ENCODE measurements around the gene RIN3.

Gene RIN3

DNA sequence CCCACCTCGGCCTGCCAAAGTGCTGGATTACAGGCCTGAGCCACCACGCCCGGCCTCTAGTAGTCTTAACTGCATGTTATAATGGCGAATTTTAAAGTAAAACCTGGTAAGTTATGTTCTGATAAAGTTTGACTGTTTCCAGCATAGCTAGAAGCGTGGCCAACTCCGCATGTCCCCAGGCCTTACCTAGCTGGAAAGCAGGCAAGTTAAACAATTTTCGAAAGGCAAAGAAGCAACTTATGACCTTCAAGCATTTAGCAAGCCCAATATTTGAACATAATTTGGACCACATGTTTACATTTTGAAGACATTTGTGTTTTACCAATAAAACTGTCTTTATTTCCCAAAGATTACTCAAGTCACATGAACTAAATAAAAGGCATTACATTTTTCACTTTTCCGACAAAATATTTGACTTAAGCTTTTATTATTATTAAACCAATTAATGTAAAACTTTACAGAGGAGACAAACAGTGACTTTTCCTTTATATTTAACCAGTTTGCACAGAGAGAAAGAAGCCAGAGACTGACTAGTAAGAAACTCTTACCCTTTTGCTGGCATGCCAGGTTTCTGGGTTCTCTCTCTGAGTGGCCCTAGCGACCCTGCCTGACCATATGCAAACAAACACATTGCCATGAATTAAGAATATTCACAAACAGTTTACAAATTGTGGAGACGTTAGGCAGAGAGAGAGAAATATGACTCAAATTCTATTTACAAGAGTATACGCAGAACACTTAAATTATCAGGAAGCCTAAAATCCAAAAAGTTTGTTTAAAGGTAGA, 106.3 kb downstream of the RIN3 start:
- TF ChIP-seq L3MBTL2 (conservative IDR thresholded peaks at IDR 0.05), result no peak
- TF ChIP-seq HDGF (IDR thresholded peaks at IDR 0.05; ENCODE audit: borderline replicate concordance), result no peak
- TF ChIP-seq FOXK2 (IDR thresholded peaks at IDR 0.05), result no peak
- TF ChIP-seq SUZ12 (IDR thresholded peaks at IDR 0.05), result no peak
- TF ChIP-seq ARNT (IDR thresholded peaks at IDR 0.05), result no peak
- TF ChIP-seq LEF1 (IDR thresholded peaks at IDR 0.05; ENCODE audit: borderline replicate concordance), result no peak
- ChIA-PET POLR2A (no interaction called here), CTCF (interaction anchor here (1.0 kb wide), 1 partner anchor 67 kb away, joined by 3 read pairs; no protein-coding TSS in a partner anchor)
- DNase-seq (ENCODE audit: extremely low spot score), result no peak

DNA sequence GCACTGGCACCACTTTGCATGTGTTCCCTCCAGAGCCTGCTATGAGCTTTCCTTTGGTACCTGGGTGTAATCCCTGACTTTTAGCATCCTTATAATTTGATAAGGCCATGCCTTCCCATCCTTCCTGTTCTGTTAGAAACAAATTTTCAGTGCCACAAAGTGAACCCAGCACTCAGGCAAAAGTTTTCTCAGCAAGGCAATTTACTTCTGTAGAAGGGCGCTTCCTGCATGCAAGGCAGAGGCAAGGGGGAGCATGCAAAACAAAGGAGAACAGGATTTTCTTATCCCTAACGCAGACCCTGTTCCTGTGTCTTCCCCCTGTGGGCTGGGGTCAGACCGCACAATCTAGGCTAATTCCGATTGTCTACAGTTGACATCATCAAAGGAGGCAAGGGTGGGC, 108.7 kb downstream of the RIN3 start:
- POLR2A ChIA-PET, result no interaction called here
- DNase-seq (ENCODE audit: extremely low spot score), result no peak
- CTCF ChIA-PET, result no interaction called here
- TF ChIP-seq ZNF384 (IDR thresholded peaks at IDR 0.05) (no peak), TARDBP (IDR thresholded peaks at IDR 0.05) (no peak), FOXK2 (IDR thresholded peaks at IDR 0.05) (no peak), BHLHE40 (IDR thresholded peaks at IDR 0.05; ENCODE audit: borderline replicate concordance) (no peak), ELF4 (IDR thresholded peaks at IDR 0.05) (no peak), FOXA1 (IDR thresholded peaks at IDR 0.05) (no peak), LEF1 (IDR thresholded peaks at IDR 0.05; ENCODE audit: borderline replicate concordance) (no peak)
- TF ChIP-seq, protein P1, sequence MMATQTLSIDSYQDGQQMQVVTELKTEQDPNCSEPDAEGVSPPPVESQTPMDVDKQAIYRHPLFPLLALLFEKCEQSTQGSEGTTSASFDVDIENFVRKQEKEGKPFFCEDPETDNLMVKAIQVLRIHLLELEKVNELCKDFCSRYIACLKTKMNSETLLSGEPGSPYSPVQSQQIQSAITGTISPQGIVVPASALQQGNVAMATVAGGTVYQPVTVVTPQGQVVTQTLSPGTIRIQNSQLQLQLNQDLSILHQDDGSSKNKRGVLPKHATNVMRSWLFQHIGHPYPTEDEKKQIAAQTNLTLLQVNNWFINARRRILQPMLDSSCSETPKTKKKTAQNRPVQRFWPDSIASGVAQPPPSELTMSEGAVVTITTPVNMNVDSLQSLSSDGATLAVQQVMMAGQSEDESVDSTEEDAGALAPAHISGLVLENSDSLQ (IDR thresholded peaks at IDR 0.05), result no peak

DNA sequence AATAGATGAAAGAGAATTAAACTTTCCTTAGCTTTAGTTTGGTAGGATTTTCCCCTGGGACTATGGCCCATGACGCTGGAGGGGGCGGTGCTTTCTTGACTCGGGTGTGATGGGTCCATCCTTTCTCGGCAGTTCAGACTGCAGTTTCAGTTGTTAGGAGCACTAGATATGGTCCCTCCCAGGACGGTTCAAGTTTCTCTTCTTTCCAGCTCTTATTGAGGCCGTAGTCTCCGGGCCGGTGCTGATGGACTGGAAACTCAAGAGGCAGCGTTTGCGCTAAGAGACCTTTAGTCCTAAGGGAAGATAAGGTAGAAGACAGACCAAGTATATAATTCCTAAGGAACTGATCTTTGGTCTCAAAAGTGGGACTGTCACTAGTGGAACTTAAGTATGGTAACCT, 111.2 kb downstream of the RIN3 start:
- CTCF ChIA-PET, result no interaction called here
- POLR2A ChIA-PET, result no interaction called here
- DNase-seq (ENCODE audit: extremely low spot score), result no peak
- TF ChIP-seq NFRKB (IDR thresholded peaks at IDR 0.05), result no peak
- no peak for TF ChIP-seq ZNF384 (IDR thresholded peaks at IDR 0.05)
- TF ChIP-seq HDGF (IDR thresholded peaks at IDR 0.05; ENCODE audit: borderline replicate concordance), result no peak

DNA sequence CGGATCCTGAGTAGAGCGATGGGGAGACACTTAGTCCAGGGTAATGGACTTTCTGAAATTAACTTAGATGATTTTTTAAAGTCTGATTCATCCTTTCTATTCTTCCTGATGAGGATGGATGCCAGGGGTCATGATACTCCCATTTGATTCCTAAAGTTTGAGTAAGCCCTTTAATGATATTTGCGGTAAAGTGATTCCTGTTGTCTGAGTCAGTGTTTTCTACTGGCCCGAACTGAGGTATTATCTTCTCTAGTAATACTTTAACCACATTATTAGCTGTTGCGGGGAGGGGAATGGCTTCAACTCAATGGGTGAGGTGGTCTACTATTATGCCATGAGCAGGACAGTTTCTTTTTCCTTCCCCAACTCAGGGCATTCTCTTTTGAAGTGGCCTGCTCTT, 111.6 kb downstream of the RIN3 start:
- ChIA-PET CTCF (no interaction called here), POLR2A (no interaction called here)
- no peak for TF ChIP-seq SP1 (IDR thresholded peaks at IDR 0.05)
- TF ChIP-seq NFRKB (IDR thresholded peaks at IDR 0.05), result no peak
- TF ChIP-seq L3MBTL2 (conservative IDR thresholded peaks at IDR 0.05), result no peak
- TF ChIP-seq LEF1 (IDR thresholded peaks at IDR 0.05; ENCODE audit: borderline replicate concordance), result no peak
- TF ChIP-seq ELF4 (IDR thresholded peaks at IDR 0.05), result no peak
- TF ChIP-seq HDGF (IDR thresholded peaks at IDR 0.05; ENCODE audit: borderline replicate concordance), result no peak
- TF ChIP-seq CTBP1 (IDR thresholded peaks at IDR 0.05; ENCODE audit: borderline replicate concordance), result no peak
- no peak for TF ChIP-seq BHLHE40 (IDR thresholded peaks at IDR 0.05; ENCODE audit: borderline replicate concordance)
- no peak for TF ChIP-seq ZNF384 (IDR thresholded peaks at IDR 0.05)
- TF ChIP-seq ARNT (IDR thresholded peaks at IDR 0.05), result no peak
- TF ChIP-seq FOXM1 (IDR thresholded peaks at IDR 0.05; ENCODE audit: borderline replicate concordance), result no peak
- no peak for TF ChIP-seq FOXA1 (IDR thresholded peaks at IDR 0.05)
- TF ChIP-seq SUZ12 (IDR thresholded peaks at IDR 0.05), result no peak
- TF ChIP-seq TARDBP (IDR thresholded peaks at IDR 0.05), result no peak
- TF ChIP-seq FOXK2 (IDR thresholded peaks at IDR 0.05), result no peak
- TF ChIP-seq, protein P1 (IDR thresholded peaks at IDR 0.05), result no peak
- DNase-seq (ENCODE audit: extremely low spot score), result no peak

GRCh38 chr14:92626041-92626440, 112.5 kb downstream of the RIN3 start:
- DNase-seq (ENCODE audit: extremely low spot score), result no peak
- TF ChIP-seq ARNT (IDR thresholded peaks at IDR 0.05) (no peak), CTBP1 (IDR thresholded peaks at IDR 0.05; ENCODE audit: borderline replicate concordance) (no peak), ZNF384 (IDR thresholded peaks at IDR 0.05) (no peak), FOXA1 (IDR thresholded peaks at IDR 0.05) (no peak), BHLHE40 (IDR thresholded peaks at IDR 0.05; ENCODE audit: borderline replicate concordance) (no peak), TARDBP (IDR thresholded peaks at IDR 0.05) (no peak), LEF1 (IDR thresholded peaks at IDR 0.05; ENCODE audit: borderline replicate concordance) (no peak), FOXM1 (IDR thresholded peaks at IDR 0.05; ENCODE audit: borderline replicate concordance) (no peak), ELF4 (IDR thresholded peaks at IDR 0.05) (no peak), SUZ12 (IDR thresholded peaks at IDR 0.05) (no peak), SP1 (IDR thresholded peaks at IDR 0.05) (no peak), L3MBTL2 (conservative IDR thresholded peaks at IDR 0.05) (no peak), FOXK2 (IDR thresholded peaks at IDR 0.05) (no peak), HDGF (IDR thresholded peaks at IDR 0.05; ENCODE audit: borderline replicate concordance) (no peak)
- TF ChIP-seq, protein P1 (IDR thresholded peaks at IDR 0.05), result no peak
- CTCF ChIA-PET, result no interaction called here
- POLR2A ChIA-PET, result no interaction called here

GRCh38 chr14:92627707-92628215, 114.2 kb downstream of the RIN3 start:
- POLR2A ChIA-PET, result no interaction called here
- CTCF ChIA-PET, result no interaction called here
- TF ChIP-seq FOXK2 (IDR thresholded peaks at IDR 0.05) (no peak), TARDBP (IDR thresholded peaks at IDR 0.05) (no peak), NFRKB (IDR thresholded peaks at IDR 0.05) (no peak), BHLHE40 (IDR thresholded peaks at IDR 0.05; ENCODE audit: borderline replicate concordance) (no peak), HDGF (IDR thresholded peaks at IDR 0.05; ENCODE audit: borderline replicate concordance) (no peak), LEF1 (IDR thresholded peaks at IDR 0.05; ENCODE audit: borderline replicate concordance) (no peak), L3MBTL2 (conservative IDR thresholded peaks at IDR 0.05) (no peak), ELF4 (IDR thresholded peaks at IDR 0.05) (no peak), ZNF384 (IDR thresholded peaks at IDR 0.05) (no peak), CTBP1 (IDR thresholded peaks at IDR 0.05; ENCODE audit: borderline replicate concordance) (no peak), ARNT (IDR thresholded peaks at IDR 0.05) (no peak), SP1 (IDR thresholded peaks at IDR 0.05) (no peak), FOXA1 (IDR thresholded peaks at IDR 0.05) (no peak)
- TF ChIP-seq, protein P1 (IDR thresholded peaks at IDR 0.05), result no peak
- no peak for DNase-seq (ENCODE audit: extremely low spot score)
